ENCODE measurements around the gene PHKB. TPM values are rescaled to one million over a fixed set of nuclear protein-coding genes. Genes with fewer than 3 reads are reported as not detected.

PHKB gene
- total RNA-seq, 4 donors from 2014 or later: 74.1 to 126 (median 101) TPM

- H3K27me3 ChIP-seq: no peaks in the 10 kb centered on the region
- H3K36me3 ChIP-seq: peaks cover 0 to 38% (median 13%) of the 10 kb centered on the region in 4 donors
- intact Hi-C loops (cut with DNase I; ENCODE audit: low total_unique reads) (no loop called here), in situ Hi-C loops (cut with MboI; ENCODE audit: low pct_ligation_motif_present in 1 of 4, low pct_unique_long_range_greater_than_20kb in 1 of 4, low sequenced_read_pairs in 3 of 4) (no loop called here)
- H3K9me3 ChIP-seq: no peaks in the 10 kb centered on the region
- no peaks in the 10 kb centered on the region for H3K4me1 ChIP-seq
- H3K4me3 ChIP-seq: no peak overlapping the region
- no peak for DNase-seq
- WGBS, 2 donors (ENCODE audit: low coverage in 1 of 2): 80 to 94% methylated on average over 1 to 7 of the region's 7 CpGs
- TF ChIP-seq EP300 (IDR thresholded peaks at IDR 0.05; ENCODE audit: low read depth) (no peak), POLR2A (IDR thresholded peaks at IDR 0.05) (no peak), POLR2AphosphoS5 (IDR thresholded peaks at IDR 0.05) (no peak)
- TF ChIP-seq, protein P1, sequence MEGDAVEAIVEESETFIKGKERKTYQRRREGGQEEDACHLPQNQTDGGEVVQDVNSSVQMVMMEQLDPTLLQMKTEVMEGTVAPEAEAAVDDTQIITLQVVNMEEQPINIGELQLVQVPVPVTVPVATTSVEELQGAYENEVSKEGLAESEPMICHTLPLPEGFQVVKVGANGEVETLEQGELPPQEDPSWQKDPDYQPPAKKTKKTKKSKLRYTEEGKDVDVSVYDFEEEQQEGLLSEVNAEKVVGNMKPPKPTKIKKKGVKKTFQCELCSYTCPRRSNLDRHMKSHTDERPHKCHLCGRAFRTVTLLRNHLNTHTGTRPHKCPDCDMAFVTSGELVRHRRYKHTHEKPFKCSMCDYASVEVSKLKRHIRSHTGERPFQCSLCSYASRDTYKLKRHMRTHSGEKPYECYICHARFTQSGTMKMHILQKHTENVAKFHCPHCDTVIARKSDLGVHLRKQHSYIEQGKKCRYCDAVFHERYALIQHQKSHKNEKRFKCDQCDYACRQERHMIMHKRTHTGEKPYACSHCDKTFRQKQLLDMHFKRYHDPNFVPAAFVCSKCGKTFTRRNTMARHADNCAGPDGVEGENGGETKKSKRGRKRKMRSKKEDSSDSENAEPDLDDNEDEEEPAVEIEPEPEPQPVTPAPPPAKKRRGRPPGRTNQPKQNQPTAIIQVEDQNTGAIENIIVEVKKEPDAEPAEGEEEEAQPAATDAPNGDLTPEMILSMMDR (IDR thresholded peaks at IDR 0.05): no peak
- H3K27ac ChIP-seq: no peak overlapping the region
These were observed 43.5 kb downstream of the PHKB start for GRCh38 chr16:47504599-47504998.

- no peaks in the 10 kb centered on the region for H3K27me3 ChIP-seq
- TF ChIP-seq POLR2A (IDR thresholded peaks at IDR 0.05) (no peak), POLR2AphosphoS5 (IDR thresholded peaks at IDR 0.05) (no peak), EP300 (IDR thresholded peaks at IDR 0.05; ENCODE audit: low read depth) (no peak)
- TF ChIP-seq, protein P1 (IDR thresholded peaks at IDR 0.05): no peak
- H3K4me1 ChIP-seq: no peaks in the 10 kb centered on the region
- no peak overlapping the region for H3K27ac ChIP-seq
- intact Hi-C loops (cut with DNase I; ENCODE audit: low total_unique reads) (no loop called here), in situ Hi-C loops (cut with MboI; ENCODE audit: low pct_ligation_motif_present in 1 of 4, low pct_unique_long_range_greater_than_20kb in 1 of 4, low sequenced_read_pairs in 3 of 4) (no loop called here)
- H3K9me3 ChIP-seq: no peaks in the 10 kb centered on the region
- peaks cover 0 to 27% (median 13%) of the 10 kb centered on the region in 4 donors for H3K36me3 ChIP-seq
- H3K4me3 ChIP-seq: no peak overlapping the region
- WGBS, 2 donors (ENCODE audit: low coverage in 1 of 2): 64 to 78% methylated on average over 2 of the region's 2 CpGs
- no peak for DNase-seq
These were observed 45.7 kb downstream of the PHKB start for GRCh38 chr16:47506800-47507199.

DNA sequence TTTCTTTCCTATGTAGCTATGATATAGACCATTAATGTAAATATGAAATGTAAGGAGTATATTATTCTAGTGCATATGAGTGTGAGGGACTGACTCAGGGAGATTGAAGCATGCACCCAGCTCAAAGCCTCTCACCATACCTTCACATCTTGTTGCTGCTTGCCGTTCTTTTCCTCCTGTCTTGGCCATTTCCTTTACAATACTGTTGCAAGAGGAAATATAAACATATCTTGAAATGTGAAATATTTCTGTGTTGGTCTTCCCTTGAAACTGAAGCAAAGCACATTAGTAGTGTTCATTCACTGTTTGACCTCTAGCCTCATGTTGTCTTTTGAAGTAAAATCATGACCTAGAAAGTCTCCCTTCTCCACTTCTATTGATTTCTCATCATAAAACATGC, 46.6 kb downstream of the PHKB start:
- 58 to 69% methylated on average over 1 of the region's 1 CpG for WGBS, 2 donors (ENCODE audit: low coverage in 1 of 2)
- Histone ChIP-seq H3K9me3 (no peaks in the 10 kb centered on the region), H3K4me3 (no peak overlapping the region), H3K4me1 (no peaks in the 10 kb centered on the region), H3K27ac (no peak overlapping the region), H3K36me3 (peaks cover 0 to 32% (median 14%) of the 10 kb centered on the region in 4 donors), H3K27me3 (no peaks in the 10 kb centered on the region)
- in situ Hi-C loops (cut with MboI; ENCODE audit: low pct_ligation_motif_present in 1 of 4, low pct_unique_long_range_greater_than_20kb in 1 of 4, low sequenced_read_pairs in 3 of 4) (no loop called here), intact Hi-C loops (cut with DNase I; ENCODE audit: low total_unique reads) (no loop called here)
- TF ChIP-seq POLR2AphosphoS5 (IDR thresholded peaks at IDR 0.05) (no peak), POLR2A (IDR thresholded peaks at IDR 0.05) (no peak), EP300 (IDR thresholded peaks at IDR 0.05; ENCODE audit: low read depth) (no peak)
- TF ChIP-seq, protein P1 (IDR thresholded peaks at IDR 0.05): no peak
- DNase-seq: no peak

DNA sequence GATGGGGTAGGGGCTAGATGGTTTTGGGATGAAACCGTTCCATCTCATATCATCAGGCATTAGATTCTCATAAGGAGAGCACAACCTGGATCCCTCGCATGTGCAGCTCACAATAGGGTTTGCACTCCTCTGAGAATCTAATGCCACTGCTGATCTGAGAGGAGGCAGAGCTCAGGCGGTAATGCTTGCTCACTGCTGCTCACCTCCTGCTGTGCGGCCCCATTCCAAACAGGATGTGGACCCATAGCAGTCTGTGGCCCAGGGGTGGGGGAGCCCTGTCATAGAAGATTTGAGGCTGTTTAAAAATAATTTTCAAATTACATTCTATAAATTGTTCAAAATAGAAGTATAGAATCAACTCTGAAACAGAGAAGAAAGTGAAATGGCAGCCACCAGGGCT, 50.8 kb downstream of the PHKB start:
- H3K27me3 ChIP-seq: no peaks in the 10 kb centered on the region
- no peaks in the 10 kb centered on the region for H3K9me3 ChIP-seq
- H3K4me3 ChIP-seq: no peak overlapping the region
- H3K27ac ChIP-seq: no peak overlapping the region
- TF ChIP-seq POLR2A (IDR thresholded peaks at IDR 0.05) (no peak), POLR2AphosphoS5 (IDR thresholded peaks at IDR 0.05) (no peak), EP300 (IDR thresholded peaks at IDR 0.05; ENCODE audit: low read depth) (no peak)
- TF ChIP-seq, protein P1 (IDR thresholded peaks at IDR 0.05): no peak
- in situ Hi-C loops (cut with MboI; ENCODE audit: low pct_ligation_motif_present in 1 of 4, low pct_unique_long_range_greater_than_20kb in 1 of 4, low sequenced_read_pairs in 3 of 4): no loop called here
- H3K36me3 ChIP-seq: peaks cover 0 to 48% (median 19%) of the 10 kb centered on the region in 4 donors
- intact Hi-C loops (cut with DNase I; ENCODE audit: low total_unique reads): no loop called here
- no peaks in the 10 kb centered on the region for H3K4me1 ChIP-seq
- WGBS, 2 donors (ENCODE audit: low coverage in 1 of 2): 93 to 100% methylated on average over 2 to 4 of the region's 4 CpGs
- DNase-seq: no peak
